K562 (cell line): ENCODE data around the gene IDH2. TPM values are rescaled to one million over a fixed set of nuclear protein-coding genes. Genes with fewer than 3 reads are reported as not detected.

Experiments
- ADNP ChIP-seq: fragments of 200-800 bp; sonication (Bioruptor generic); IDR thresholded peaks from 2 replicates; pipeline ENCODE4 v1.6.1; 2016; ENCODE audit warnings: missing genetic modification characterization, missing compliant biosample characterization
- ARID1B ChIP-seq: fragments of 450-650 bp; IDR thresholded peaks from 2 replicates; pipeline ENCODE4 v1.6.1; 2016; ENCODE audit warnings: antibody characterized with exemption, mild to moderate bottlenecking, inconsistent platforms
- BCOR ChIP-seq: fragments of 450-650 bp; IDR thresholded peaks from 2 replicates; pipeline ENCODE4 v1.6.1; 2016
- CBFA2T3 ChIP-seq: fragments of 450-650 bp; IDR thresholded peaks from 2 replicates; pipeline ENCODE4 v1.6.1; 2017
- CTCFL ChIP-seq: IDR thresholded peaks from 2 replicates; pipeline ENCODE4 v1.6.1; 2011; ENCODE audit warnings: borderline replicate concordance, low read depth, mild to moderate bottlenecking, moderate library complexity, low read length; ENCODE audit not compliant: insufficient read depth, poor library complexity, severe bottlenecking
- ETV6 ChIP-seq, 3 experiments: fragments of 150-350 bp in 1 of 3; sonication (generic) in 1 of 3; formaldehyde crosslinking in 1 of 3; IDR thresholded peaks; 2 replicates each; pipeline versions ENCODE4 v1.6.1 to v1.8.0; 2014 to 2022; ENCODE audit warnings: borderline replicate concordance in 2 of 3, low read depth in 2 of 3, antibody characterized with exemption in 1 of 3, low read length in 1 of 3, mild to moderate bottlenecking in 1 of 3, missing genetic modification reagents in 1 of 3
- MAX ChIP-seq: sonication (generic); formaldehyde crosslinking; IDR thresholded peaks from 2 replicates; pipeline ENCODE4 v1.9.0; 2022; ENCODE audit warnings: mild to moderate bottlenecking, missing genetic modification reagents
- MITF ChIP-seq: IDR thresholded peaks from 2 replicates; pipeline ENCODE4 v1.6.1; 2014; ENCODE audit warnings: antibody characterized with exemption
- NONO ChIP-seq, 2 experiments: fragments of 200-400 bp in 1 of 2; fragments of 450-650 bp in 1 of 2; formaldehyde crosslinking in 1 of 2; IDR thresholded peaks; 2 replicates each; pipeline ENCODE4 v1.6.1; 2017; ENCODE audit warnings: low read depth in 2 of 2, mild to moderate bottlenecking in 2 of 2, moderate library complexity in 2 of 2, low read length in 1 of 2
- NRF1 ChIP-seq, 2 experiments: fragments of 450-650 bp; IDR thresholded peaks in 1 of 2; conservative IDR thresholded peaks in 1 of 2; 2 replicates each; pipeline ENCODE4 v1.6.1; 2014; ENCODE audit warnings: mild to moderate bottlenecking in 2 of 2
- WHSC1 ChIP-seq: IDR thresholded peaks from one replicate; pipeline ENCODE4 v1.6.1; 2012; ENCODE audit warnings: low read length, control low read depth, inconsistent platforms
- ZNF316 ChIP-seq: fragments of 450-650 bp; IDR thresholded peaks from 2 replicates; pipeline ENCODE4 v1.6.1; 2016
- ZNF644 ChIP-seq: fragments of 200-800 bp; sonication (Bioruptor generic); IDR thresholded peaks from 2 replicates; pipeline ENCODE4 v1.6.1; 2016; ENCODE audit warnings: low read depth, missing genetic modification characterization, missing compliant biosample characterization
- ZNF696 ChIP-seq: fragments of 250-450 bp; sonication (Bioruptor Pico); conservative IDR thresholded peaks from 2 replicates; pipeline ENCODE4 v1.4.0; 2020; ENCODE audit warnings: mild to moderate bottlenecking, moderate library complexity
- ZNF77 ChIP-seq: fragments of 250-450 bp; sonication (Bioruptor Pico); IDR thresholded peaks from 2 replicates; pipeline ENCODE4 v1.5.0; 2020
- ZNF780A ChIP-seq: fragments of 250-450 bp; sonication (Bioruptor Pico); IDR thresholded peaks from 2 replicates; pipeline ENCODE4 v1.5.0; 2021; ENCODE audit warnings: mild to moderate bottlenecking
- polyA plus RNA-seq, 8 experiments: library from polyadenylated mRNA; depleted of rRNA in 4 of 8; stranded (reverse) in 5 of 8; unstranded in 3 of 8; fragments of >200 nt; fragmentation: Nextera tagmentation in 2 of 8; fragmentation: Illumina TruSeq in 1 of 8; extraction: Ambion mirVana in 2 of 8; extraction: Trizol in 1 of 8; gene quantifications; 2 replicates each; pipeline versions ENCODE4 v1.2.1 to v1.2.3, GENCODE V29; 2011 to 2014; ENCODE audit warnings: inconsistent platforms in 1 of 8, missing spikeins in 1 of 8
- total RNA-seq, 7 experiments: library from RNA; depleted of rRNA in 6 of 7; stranded (reverse); fragments of >200 nt in 6 of 7; fragmentation: Illumina TruSeq in 2 of 7; extraction: Trizol in 2 of 7; gene quantifications; 2 replicates each; pipeline versions ENCODE4 v1.2.1 to v1.2.3, GENCODE V29; 2011 to 2021; ENCODE audit warnings: low replicate concordance in 1 of 7
- TF ChIP-seq, protein P1 (sequence below), 3 experiments: fragments of 200-800 bp in 1 of 3; fragments of 250-450 bp in 1 of 3; fragments of 450-650 bp in 1 of 3; sonication (Bioruptor Pico) in 1 of 3; sonication (Bioruptor generic) in 1 of 3; formaldehyde crosslinking in 1 of 3; IDR thresholded peaks; 2 replicates each; pipeline versions ENCODE4 v1.6.1 to v1.8.0; 2016 to 2022; ENCODE audit warnings: mild to moderate bottlenecking in 2 of 3, missing genetic modification characterization in 2 of 3, missing compliant biosample characterization in 1 of 3, moderate library complexity in 1 of 3
- TF ChIP-seq, protein P2 (sequence below): fragments of 450-650 bp; IDR thresholded peaks from 2 replicates; pipeline ENCODE4 v1.6.1; 2014; ENCODE audit warnings: low read depth, mild to moderate bottlenecking, moderate library complexity, borderline replicate concordance

Gene IDH2
- total and polyA plus RNA-seq, 9 of the 15 experiments (the other 6 are each of a cell fraction or from before 2014, with no cell fraction given), result 0.70 to 99.9 (median 59.2) TPM

DNA sequence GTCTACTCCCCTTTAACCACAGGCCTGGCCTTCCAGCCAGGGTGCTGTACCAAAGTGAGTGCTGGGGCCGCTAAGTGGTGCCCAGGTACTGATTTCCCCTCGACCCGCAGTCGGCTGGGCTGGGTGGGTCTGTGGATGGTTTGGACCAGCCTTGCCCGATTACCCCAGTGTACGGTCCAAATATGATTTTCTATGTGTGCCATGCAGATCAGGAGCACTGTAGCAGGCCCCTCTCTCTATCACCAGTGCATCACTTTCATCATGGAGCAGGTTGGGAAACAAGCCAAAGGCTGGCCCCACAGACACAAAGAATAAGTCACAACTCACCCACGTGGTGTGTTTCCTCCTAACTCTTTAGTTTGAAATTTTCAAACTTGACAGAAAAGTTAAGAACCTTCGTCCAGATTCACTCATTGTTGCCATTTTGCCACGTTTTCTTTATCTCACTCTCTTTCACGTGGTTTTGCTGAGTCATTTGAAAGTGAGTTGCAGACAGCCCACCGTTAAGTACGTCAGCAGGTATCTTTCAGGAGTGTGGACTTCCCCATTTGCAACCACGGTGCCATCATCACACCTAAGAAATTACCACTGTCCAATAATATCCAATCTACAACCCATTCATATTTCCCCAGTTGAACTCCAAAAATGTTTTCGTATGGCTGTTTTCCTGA is 64.2 kb downstream of the IDH2 start (continued):
- TF ChIP-seq, protein P1, sequence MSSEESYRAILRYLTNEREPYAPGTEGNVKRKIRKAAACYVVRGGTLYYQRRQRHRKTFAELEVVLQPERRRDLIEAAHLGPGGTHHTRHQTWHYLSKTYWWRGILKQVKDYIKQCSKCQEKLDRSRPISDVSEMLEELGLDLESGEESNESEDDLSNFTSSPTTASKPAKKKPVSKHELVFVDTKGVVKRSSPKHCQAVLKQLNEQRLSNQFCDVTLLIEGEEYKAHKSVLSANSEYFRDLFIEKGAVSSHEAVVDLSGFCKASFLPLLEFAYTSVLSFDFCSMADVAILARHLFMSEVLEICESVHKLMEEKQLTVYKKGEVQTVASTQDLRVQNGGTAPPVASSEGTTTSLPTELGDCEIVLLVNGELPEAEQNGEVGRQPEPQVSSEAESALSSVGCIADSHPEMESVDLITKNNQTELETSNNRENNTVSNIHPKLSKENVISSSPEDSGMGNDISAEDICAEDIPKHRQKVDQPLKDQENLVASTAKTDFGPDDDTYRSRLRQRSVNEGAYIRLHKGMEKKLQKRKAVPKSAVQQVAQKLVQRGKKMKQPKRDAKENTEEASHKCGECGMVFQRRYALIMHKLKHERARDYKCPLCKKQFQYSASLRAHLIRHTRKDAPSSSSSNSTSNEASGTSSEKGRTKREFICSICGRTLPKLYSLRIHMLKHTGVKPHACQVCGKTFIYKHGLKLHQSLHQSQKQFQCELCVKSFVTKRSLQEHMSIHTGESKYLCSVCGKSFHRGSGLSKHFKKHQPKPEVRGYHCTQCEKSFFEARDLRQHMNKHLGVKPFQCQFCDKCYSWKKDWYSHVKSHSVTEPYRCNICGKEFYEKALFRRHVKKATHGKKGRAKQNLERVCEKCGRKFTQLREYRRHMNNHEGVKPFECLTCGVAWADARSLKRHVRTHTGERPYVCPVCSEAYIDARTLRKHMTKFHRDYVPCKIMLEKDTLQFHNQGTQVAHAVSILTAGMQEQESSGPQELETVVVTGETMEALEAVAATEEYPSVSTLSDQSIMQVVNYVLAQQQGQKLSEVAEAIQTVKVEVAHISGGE (CRISPR knock-in tag; IDR thresholded peaks at IDR 0.05), result 0 out of 6 replicates have a peak, but pooled peaks of 1 of the 3 experiments have one; percentile 17
- TF ChIP-seq WHSC1, result peak; percentile 22
- peak; percentile 100 for TF ChIP-seq ZNF316
- TF ChIP-seq, protein P2, sequence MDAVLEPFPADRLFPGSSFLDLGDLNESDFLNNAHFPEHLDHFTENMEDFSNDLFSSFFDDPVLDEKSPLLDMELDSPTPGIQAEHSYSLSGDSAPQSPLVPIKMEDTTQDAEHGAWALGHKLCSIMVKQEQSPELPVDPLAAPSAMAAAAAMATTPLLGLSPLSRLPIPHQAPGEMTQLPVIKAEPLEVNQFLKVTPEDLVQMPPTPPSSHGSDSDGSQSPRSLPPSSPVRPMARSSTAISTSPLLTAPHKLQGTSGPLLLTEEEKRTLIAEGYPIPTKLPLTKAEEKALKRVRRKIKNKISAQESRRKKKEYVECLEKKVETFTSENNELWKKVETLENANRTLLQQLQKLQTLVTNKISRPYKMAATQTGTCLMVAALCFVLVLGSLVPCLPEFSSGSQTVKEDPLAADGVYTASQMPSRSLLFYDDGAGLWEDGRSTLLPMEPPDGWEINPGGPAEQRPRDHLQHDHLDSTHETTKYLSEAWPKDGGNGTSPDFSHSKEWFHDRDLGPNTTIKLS, result 0 out of 2 replicates have a peak, but pooled peaks have one; percentile 35
- peak; percentile 78 for TF ChIP-seq ARID1B
- TF ChIP-seq ZNF77 (CRISPR knock-in tag), result no peak
- no peak for TF ChIP-seq ZNF780A (CRISPR knock-in tag)
- TF ChIP-seq NONO (IDR thresholded peaks at IDR 0.05; ENCODE audit: low read depth in 2 of 2, low read length in 1 of 2), result no peak
- no peak for TF ChIP-seq CTCFL
- 0 out of 2 replicates have a peak, but pooled peaks have one; percentile 54 for TF ChIP-seq MITF
- TF ChIP-seq ADNP (tag), result no peak
- TF ChIP-seq CBFA2T3, result peak; percentile 35
- no peak for TF ChIP-seq ZNF696
- 0 out of 2 replicates have a peak, but pooled peaks have one; percentile 30 for TF ChIP-seq BCOR
- TF ChIP-seq ETV6 (IDR thresholded peaks at IDR 0.05; ENCODE audit: borderline replicate concordance in 1 of 2, low read depth in 2 of 2, low read length in 1 of 2), result no peak
- no peak for TF ChIP-seq ETV6 (CRISPR knock-in tag; IDR thresholded peaks at IDR 0.05; ENCODE audit: borderline replicate concordance)
- peak; percentile 66; the same call in 1 of the 2 replicates for TF ChIP-seq MAX (CRISPR knock-in tag)
- 0 out of 2 replicates have a peak, but pooled peaks have one; percentile 25 for TF ChIP-seq ZNF644 (tag)
- peak in 1 of 2 experiments; percentile 9; a peak in 1 of 4 replicates for TF ChIP-seq NRF1 (conservative IDR thresholded peaks at IDR 0.05 in 1 of 2, IDR thresholded peaks at IDR 0.05 in 1 of 2)
